Activated T-cell treated with anti-CD3 and anti-CD28 coated beads for 48 hours (primary cell): Measurements from ENCODE around the gene PHLDB3.
A peak's percentile ranks its signal among the peaks of the same experiment; 100 is the strongest.
"Not testable (repeated sequence)": the region's sequence is repeated elsewhere in the genome, so short reads cannot be mapped to it uniquely, and the experiment has no call there.

Source experiments
- DNase-seq: peaks from one replicate; pipeline ENCODE4 v3.0.0-alpha.2; 2020; ENCODE audit warnings: low read depth

PHLDB3 gene

GRCh38 chr19:43504426-43505185 is at the start of gene PHLDB3:
PHLDB3 (minus strand) TSS chr19:43504746; CDS start chr19:43504118, 628 bp downstream.
- no peak for DNase-seq

- DNase-seq: no peak
Observed at GRCh38 chr19:43553656-43554055, 49.1 kb upstream of the PHLDB3 start.

- DNase-seq: no peak
Observed at GRCh38 chr19:43552616-43553015, 48.1 kb upstream of the PHLDB3 start.

GRCh38 chr19:43552198-43552450 is 47.6 kb upstream of the PHLDB3 start:
- DNase-seq: no peak

GRCh38 chr19:43551399-43552197 is 47.1 kb upstream of the PHLDB3 start:
- no peak for DNase-seq

- DNase-seq: no peak
Observed at GRCh38 chr19:43548706-43549105, 44.2 kb upstream of the PHLDB3 start.

- DNase-seq: not testable (repeated sequence)
Observed at GRCh38 chr19:43547926-43548325, 43.4 kb upstream of the PHLDB3 start.

- no peak for DNase-seq
Observed at GRCh38 chr19:43546581-43546980, 42.0 kb upstream of the PHLDB3 start.

GRCh38 chr19:43545981-43546380 is 41.4 kb upstream of the PHLDB3 start:
- DNase-seq: no peak

GRCh38 chr19:43545276-43545675 is 40.7 kb upstream of the PHLDB3 start:
- DNase-seq: no peak

- DNase-seq: no peak
Observed at GRCh38 chr19:43544077-43544476, 39.5 kb upstream of the PHLDB3 start.

GRCh38 chr19:43541920-43542650 is 37.5 kb upstream of the PHLDB3 start:
- DNase-seq: no peak

- DNase-seq: no peak
Observed at GRCh38 chr19:43540381-43540780, 35.8 kb upstream of the PHLDB3 start.

- no peak for DNase-seq
Observed at GRCh38 chr19:43538922-43539321, 34.4 kb upstream of the PHLDB3 start.

- DNase-seq: no peak
Observed at GRCh38 chr19:43534816-43535761, 30.5 kb upstream of the PHLDB3 start.

- no peak for DNase-seq
Observed at GRCh38 chr19:43534305-43534815, 29.8 kb upstream of the PHLDB3 start.

- peak; percentile 94 for DNase-seq
Observed at GRCh38 chr19:43533546-43534304, 29.2 kb upstream of the PHLDB3 start.

GRCh38 chr19:43532962-43533545 is 28.5 kb upstream of the PHLDB3 start, which contains the start of gene ZNF575:
ZNF575 (plus strand) TSS chr19:43533188; CDS start chr19:43534423, 1,235 bp downstream.
- peak; percentile 87 for DNase-seq

GRCh38 chr19:43532571-43532961 is 28.0 kb upstream of the PHLDB3 start:
- no peak for DNase-seq
